Stimulated activated CD4-positive, alpha-beta T cell treated with anti-CD3 and anti-CD28 coated beads, TNF-alpha, amount 100 ng/mL, for 48 hours (primary cell): ENCODE data around the gene TIMM29.
"Not testable (repeated sequence)": the region's sequence is repeated elsewhere in the genome, so short reads cannot be mapped to it uniquely, and the experiment has no call there.

ENCODE experiments used
- DNase-seq, 3 donors: peaks; one replicate each; pipeline ENCODE4 v3.0.0-alpha.2; 2020; ENCODE audit warnings: low read depth in 3 of 3

The TIMM29 gene

DNA sequence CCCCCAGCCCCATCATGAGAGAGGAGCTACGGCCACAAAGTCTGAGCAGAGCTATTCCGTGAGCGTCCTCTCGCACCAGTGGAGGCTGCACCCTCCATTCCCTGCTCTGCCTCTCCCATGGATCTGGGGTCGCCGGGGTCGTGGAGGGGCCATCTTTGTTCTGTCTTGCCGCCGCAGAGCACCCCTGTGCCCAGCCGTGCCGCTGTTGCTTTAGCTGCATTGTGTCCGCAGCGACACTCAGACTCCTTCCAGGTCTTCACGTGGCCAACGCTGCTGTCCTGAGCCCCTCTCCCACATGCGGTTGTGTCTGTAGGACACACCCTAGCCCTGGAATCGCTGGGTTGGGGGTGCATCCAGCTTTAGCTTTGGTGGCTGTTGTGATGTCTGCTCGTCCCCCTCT is 16.0 kb upstream of the TIMM29 start:
- DNase-seq = no peak

GRCh38 chr19:10913716-10914340 is 14.8 kb upstream of the TIMM29 start:
- DNase-seq = no peak

DNA sequence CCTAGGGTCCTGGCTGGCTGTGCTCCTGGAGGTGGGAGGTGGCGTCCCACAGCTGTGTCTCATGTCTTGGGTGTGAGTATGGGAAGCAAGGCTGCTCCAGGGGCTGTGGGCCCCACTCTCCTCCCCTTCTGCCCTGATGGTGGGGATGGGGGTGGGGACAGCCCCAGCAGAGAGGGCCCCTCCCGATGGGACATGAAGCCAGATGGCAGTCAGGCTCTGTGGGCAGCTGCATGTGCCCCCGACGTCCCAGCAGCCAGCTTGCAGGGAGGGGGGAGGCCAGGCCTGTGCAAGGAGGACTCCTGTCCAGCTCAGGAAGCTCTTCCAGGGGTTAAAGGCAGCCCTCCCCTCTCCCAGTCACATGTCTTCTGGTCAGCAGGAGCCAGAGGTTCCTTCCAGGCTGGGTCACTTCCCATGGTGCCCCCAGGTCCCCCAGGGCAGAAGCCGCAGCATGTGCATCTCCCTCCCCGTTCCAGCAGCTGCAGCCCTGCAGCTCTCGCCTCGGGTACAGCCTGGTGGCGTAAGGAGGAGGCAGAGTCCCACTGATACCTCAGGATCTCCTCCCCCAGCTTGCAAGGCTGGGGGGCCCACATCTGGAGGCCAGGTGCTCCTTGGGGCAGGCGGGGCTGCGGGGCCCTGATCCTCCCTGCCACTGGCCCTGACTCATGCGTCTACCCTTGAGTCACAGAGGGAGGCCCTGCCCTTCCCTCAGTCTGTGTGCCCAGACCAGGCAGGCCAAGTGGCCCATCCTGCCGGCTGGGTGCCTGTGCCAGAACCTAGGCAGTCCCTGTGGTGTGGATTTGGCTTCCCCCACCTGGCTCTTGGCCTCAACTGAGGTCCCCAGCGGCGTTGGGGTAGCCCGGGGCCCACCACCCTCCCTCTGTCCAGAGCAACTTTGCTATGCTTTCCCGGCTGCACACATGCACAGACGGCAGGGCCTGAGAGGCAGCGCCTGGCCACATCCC is 13.2 kb upstream of the TIMM29 start:
- DNase-seq = no peak

DNA sequence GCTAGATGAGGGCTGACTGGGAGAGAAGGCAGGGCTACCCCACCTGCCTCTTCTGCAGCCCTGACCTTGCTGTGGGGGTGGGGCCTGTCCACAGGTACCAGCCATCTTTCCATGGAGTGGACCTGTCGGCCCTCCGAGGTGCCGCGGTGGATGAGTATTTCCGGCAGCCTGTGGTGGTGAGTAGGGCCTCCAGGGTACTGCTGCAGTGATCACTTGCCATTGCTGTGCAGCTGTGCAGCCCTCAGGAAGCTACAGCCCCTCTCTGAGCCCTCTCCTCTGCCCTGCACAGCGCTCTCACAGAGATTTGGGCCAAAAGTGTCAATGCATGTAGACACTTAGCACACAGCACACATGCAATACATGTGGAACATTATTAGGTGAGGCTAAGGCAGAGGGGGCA is 12.0 kb upstream of the TIMM29 start:
- DNase-seq = no peak

DNA sequence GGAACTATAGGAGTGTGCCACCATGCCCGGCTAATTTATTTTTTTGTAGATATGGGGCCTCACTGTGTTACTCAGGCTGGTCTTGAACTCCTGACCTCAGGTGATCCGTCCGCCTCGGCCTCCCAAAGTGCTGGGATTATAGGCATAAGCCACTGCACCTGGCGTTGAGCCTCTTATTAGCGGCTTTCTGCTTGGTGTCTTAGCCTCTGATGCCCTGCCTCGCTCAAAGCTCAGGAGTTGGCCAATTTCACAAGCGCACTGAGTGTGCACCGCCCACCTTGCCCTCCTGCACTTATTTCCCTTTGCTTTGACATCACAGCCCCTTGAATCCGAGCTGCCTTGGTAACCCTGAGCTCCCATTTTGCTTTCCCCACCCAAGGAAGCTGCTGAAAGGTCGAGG is 10.3 kb upstream of the TIMM29 start:
- no peak for DNase-seq

DNA sequence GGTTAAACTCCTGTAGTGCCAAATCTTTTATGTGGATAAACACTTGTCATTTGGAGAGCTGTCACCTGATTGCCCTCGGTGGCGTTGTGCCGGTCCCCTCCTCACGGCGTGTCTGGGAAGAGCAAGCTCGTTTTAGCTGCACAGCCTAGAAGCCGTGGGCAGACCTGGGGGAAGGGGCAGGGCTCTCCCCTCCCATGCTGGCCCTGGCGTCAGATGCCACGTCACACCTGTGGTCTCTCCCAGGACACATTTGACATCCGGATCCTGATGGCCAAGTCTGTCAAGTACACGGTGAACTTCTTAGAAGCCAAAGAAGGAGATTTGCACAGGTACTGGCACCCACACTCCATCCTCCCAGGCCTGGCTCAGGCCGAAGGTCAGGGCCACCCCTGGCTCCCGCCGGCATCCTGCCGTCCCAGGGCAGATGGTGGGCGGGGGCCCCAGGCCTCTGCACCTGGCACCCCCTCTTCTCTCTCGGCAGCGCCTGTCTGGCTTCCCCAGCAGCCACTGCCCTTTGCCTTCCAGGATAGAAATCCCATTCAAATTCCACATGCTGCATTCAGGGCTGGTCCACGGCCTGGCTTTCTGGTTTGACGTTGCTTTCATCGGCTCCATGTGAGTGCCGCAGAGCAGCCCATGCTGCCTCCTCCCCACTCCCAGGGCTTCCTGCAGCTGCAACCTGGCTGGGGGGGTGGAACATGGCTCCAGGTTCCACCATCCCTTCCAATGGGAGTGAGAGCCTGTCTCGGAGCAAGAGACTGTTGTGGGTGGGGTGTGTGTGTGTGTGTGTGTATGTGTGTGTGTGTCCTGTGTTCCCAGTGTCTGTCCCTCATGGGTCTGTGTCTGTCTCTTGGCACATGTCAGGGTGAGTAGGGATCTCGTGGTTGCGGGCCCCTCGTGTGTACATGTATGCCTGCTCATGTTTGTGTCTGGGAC is 9.0 kb upstream of the TIMM29 start:
- no peak for DNase-seq

DNA sequence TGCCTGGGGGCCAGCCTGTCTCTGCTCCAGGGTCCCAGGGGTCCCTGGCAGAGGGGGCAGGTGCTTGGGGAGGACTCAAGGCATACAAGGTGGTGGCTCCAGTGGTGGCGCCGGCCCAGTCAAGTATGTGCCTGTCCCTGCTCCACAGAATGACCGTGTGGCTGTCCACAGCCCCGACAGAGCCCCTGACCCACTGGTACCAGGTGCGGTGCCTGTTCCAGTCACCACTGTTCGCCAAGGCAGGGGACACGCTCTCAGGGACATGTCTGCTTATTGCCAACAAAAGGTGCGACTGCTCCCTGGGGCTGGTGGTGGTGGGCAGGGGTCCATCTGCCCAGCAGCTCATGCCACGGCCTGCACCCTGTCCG is 8.3 kb upstream of the TIMM29 start:
- no peak for DNase-seq

GRCh38 chr19:10920781-10921180 is 7.8 kb upstream of the TIMM29 start:
- no peak for DNase-seq

GRCh38 chr19:10921199-10921909 is 7.3 kb upstream of the TIMM29 start:
- no peak for DNase-seq

GRCh38 chr19:10921910-10922637 is 6.5 kb upstream of the TIMM29 start:
- no peak for DNase-seq

- DNase-seq = no peak
Observed at GRCh38 chr19:10922638-10923014, 6.0 kb upstream of the TIMM29 start.

- no peak for DNase-seq
Observed at GRCh38 chr19:10923260-10924112, 5.1 kb upstream of the TIMM29 start.

DNA sequence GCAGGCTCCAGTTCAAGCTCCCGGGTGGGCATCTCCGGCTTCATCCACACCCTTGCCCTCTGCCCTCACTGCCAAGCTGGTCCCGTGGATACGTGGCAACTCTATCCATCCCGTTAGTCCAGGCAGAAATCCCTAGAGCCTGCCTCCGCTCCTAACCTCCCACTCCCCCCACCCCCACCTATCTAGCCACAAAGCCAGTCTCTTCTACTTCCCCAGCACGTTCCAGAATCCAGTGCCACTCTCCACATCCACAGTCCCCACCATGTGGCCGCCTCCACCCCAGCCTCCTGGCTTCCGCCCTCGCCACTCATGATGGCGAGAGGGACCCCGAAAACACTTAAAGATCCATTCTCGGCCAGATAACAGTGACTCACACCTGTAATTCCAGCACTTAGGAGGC is 4.0 kb upstream of the TIMM29 start:
- no peak for DNase-seq

GRCh38 chr19:10927730-10928562 is 665 bp upstream of the TIMM29 start:
- no peak for DNase-seq

DNA sequence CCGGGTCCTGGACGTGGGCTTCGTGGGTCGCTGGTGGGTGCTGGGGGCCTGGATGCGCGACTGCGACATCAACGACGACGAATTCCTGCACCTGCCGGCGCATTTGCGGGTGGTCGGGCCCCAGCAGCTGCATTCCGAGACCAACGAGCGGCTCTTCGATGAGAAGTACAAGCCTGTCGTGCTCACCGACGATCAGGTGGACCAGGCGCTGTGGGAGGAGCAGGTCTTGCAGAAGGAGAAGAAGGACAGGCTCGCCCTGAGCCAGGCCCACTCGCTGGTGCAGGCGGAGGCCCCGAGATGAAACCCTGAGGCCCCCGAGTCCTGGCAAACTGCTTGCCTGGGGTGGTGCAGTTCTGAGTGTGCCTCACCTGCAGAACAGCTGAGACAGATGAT is 787 bp downstream of the TIMM29 start:
- DNase-seq = no peak

DNA sequence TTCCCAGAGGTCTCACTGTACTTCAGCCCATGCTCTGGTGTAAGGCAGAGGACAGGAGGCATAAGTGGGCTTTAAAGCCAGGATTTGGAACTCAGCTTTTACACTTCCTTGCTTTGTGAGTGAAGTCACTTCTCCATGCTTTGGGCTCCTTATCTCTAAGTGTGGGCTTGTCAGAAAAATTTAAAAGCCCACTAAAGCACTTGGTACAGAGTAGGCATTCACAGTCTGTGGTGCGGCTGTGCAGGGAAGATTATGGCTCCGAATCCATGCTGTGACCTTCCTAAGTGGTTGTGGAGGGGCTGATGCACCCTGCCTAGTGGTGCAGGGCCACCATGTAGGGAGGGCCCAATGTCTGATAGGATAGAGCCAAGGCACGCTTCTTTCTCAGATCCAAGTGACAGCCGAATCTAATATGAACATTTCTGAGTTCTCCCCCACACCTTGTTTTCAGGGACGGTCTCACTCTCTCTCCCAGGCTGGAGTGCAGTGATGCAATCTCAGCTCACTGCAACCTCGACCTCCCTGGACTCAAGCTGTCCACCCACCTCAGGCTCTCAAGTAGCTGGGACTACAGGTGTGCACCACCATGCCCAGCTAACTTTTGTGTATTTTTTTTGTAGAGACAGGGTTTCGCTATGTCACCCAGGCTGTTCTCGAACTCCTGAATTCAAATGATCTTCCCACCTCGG is 6.9 kb downstream of the TIMM29 start:
- no peak for DNase-seq

GRCh38 chr19:10936661-10937084 is 8.1 kb downstream of the TIMM29 start:
- DNase-seq = peak in 1 of 3 donors; percentile 29

- DNase-seq = not testable (repeated sequence)
Observed at GRCh38 chr19:10941649-10942048, 13.0 kb downstream of the TIMM29 start.
